ENCODE results near the gene ADARB2. TPM values are rescaled to one million over a fixed set of nuclear protein-coding genes. Genes with fewer than 3 reads are reported as not detected.

ADARB2 gene
- polyA plus RNA-seq, 3 donors = not detected

DNA sequence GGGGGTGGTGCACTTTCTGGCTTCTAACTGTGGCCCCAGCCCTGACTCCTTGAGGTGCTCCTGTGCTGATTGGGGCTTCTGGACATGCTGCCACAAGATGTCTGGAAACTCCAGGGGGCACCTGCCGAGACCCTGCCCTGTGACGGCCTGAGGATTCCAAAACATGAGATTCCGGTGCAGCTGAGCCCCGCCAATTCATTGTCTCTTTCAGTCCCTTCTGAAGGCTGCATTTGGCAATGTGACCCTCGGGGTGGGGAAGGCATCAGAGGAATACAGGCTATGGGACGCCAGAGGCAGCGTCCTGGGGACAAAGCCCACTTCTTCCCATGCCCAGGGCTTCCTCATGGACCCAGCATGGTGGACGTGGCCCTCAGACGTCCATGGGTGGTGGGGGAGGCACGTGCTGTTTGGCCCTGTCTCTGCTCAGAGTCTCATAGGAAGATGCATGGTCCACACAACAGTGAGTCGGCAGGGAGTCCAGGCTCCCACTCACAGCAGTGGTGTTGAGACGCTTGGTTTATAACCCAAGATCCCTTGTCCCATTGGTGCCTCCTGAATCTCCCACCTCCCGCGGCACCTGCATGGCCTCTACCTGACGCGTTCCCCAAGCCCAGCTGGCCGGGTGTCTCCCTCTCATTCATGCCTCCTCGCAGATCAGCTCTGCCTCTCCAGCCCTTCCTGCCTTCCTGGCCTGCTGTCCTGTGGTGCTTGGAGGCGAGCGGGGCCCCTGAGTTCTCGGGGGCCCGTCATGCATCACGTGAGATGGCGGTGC is 551.2 kb downstream of the ADARB2 start:
- Mint-ChIP-seq H3K36me3 (no peaks in the 10 kb centered on the region), H3K27ac (no peak overlapping the region), H3K9me3 (peaks cover 0 to 4% (median 0%) of the 10 kb centered on the region in 7 donors), H3K4me1 (no peaks in the 10 kb centered on the region), H3K4me3 (no peak overlapping the region), H3K27me3 (ENCODE audit: low read depth in 3 of 3) (peaks cover 0 to 4% (median 2%) of the 10 kb centered on the region in 3 donors)
- no peak overlapping the region for H2AFZ ChIP-seq (ENCODE audit: insufficient read depth, low read depth, low read length, poor library complexity, severe bottlenecking)
- no peaks in the 10 kb centered on the region for H3K27me3 ChIP-seq (ENCODE audit: control insufficient read depth in 2 of 2, insufficient read depth in 2 of 2, low read length in 2 of 2)
- DNase-seq = no peak
- no peak overlapping the region for H3K4me2 ChIP-seq (replicated peaks; ENCODE audit: extremely low read depth, low read length, poor library complexity, severe bottlenecking)
- no peak overlapping the region for H3K27ac ChIP-seq (ENCODE audit: low read depth in 1 of 2, low read length in 2 of 2)
- H3K79me2 ChIP-seq (ENCODE audit: insufficient read depth, low read length) = no peaks in the 10 kb centered on the region
- H3K4me3 ChIP-seq (replicated peaks in 1 of 3; ENCODE audit: low read depth in 2 of 3, low read length in 3 of 3) = no peak overlapping the region
- no peaks in the 10 kb centered on the region for H3K4me1 ChIP-seq (ENCODE audit: control insufficient read depth in 1 of 2, insufficient read depth in 2 of 2, low read length in 2 of 2)
- TF ChIP-seq, protein P1, sequence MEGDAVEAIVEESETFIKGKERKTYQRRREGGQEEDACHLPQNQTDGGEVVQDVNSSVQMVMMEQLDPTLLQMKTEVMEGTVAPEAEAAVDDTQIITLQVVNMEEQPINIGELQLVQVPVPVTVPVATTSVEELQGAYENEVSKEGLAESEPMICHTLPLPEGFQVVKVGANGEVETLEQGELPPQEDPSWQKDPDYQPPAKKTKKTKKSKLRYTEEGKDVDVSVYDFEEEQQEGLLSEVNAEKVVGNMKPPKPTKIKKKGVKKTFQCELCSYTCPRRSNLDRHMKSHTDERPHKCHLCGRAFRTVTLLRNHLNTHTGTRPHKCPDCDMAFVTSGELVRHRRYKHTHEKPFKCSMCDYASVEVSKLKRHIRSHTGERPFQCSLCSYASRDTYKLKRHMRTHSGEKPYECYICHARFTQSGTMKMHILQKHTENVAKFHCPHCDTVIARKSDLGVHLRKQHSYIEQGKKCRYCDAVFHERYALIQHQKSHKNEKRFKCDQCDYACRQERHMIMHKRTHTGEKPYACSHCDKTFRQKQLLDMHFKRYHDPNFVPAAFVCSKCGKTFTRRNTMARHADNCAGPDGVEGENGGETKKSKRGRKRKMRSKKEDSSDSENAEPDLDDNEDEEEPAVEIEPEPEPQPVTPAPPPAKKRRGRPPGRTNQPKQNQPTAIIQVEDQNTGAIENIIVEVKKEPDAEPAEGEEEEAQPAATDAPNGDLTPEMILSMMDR (IDR thresholded peaks at IDR 0.05) = no peak
- H3K9ac ChIP-seq (ENCODE audit: insufficient read depth, low read length, poor library complexity, severe bottlenecking) = no peak overlapping the region
- no peaks in the 10 kb centered on the region for H4K20me1 ChIP-seq (ENCODE audit: insufficient read depth, low read length)
- intact Hi-C loops (cut with micrococcal nuclease) = no loop called here
- WGBS (ENCODE audit: insufficient coverage) = 90% methylated on average over 22 of the region's 24 CpGs
- H3K9me3 ChIP-seq (replicated peaks in 1 of 2; ENCODE audit: control insufficient read depth in 1 of 2, insufficient read depth in 1 of 2, low read length in 2 of 2) = no peaks in the 10 kb centered on the region
- H3K36me3 ChIP-seq (replicated peaks in 1 of 2; ENCODE audit: control insufficient read depth in 1 of 2, insufficient read depth in 2 of 2, low read length in 2 of 2) = no peaks in the 10 kb centered on the region

DNA sequence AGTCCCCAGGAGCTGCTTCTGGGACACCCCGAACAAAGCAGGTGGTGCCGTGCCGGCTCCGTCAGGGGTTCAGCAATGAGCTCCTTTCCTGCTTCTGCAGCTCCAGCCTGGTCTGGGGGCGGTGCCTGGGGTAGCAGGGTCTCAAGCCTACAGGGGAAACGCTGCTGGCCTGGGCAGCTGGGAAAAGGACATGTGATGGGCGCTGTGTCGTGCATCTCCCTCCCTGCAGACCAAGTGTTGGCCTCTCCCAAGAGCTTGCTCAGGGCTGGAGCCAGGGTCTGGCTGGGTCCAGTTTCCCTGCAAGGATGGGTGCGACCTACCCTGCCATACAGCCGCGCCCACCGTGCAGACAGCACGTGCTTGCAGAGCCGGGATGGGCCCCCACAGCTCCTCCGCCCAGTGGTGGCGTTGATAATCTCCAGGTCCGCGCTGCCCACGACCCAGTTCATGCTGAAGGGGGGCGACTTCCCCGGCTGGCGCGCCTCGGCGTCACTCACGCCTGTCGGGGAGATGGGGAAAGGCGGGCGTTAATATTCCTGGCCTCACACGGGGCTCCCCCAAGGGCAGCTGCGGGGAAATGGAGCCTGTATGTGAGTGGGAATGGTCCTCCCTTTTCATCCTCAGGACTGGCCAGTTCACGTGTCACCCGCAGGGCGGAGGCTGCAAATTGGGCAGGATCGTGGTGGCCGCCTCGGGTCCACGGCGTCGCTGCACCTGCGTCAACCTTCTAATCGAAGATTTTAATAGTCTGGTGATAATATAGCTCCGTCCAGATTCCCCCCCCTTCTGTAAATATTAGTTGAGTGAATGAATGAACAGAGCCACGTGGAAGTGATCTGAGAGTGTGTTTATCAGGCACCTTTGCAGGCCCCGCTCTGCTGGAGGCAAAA is 552.5 kb downstream of the ADARB2 start:
- H3K36me3 Mint-ChIP-seq = no peaks in the 10 kb centered on the region
- Histone ChIP-seq H3K27ac (ENCODE audit: low read depth in 1 of 2, low read length in 2 of 2) (no peak overlapping the region), H3K27me3 (ENCODE audit: control insufficient read depth in 2 of 2, insufficient read depth in 2 of 2, low read length in 2 of 2) (no peaks in the 10 kb centered on the region), H2AFZ (ENCODE audit: insufficient read depth, low read depth, low read length, poor library complexity, severe bottlenecking) (no peak overlapping the region), H3K9me3 (replicated peaks in 1 of 2; ENCODE audit: control insufficient read depth in 1 of 2, insufficient read depth in 1 of 2, low read length in 2 of 2) (no peaks in the 10 kb centered on the region), H3K79me2 (ENCODE audit: insufficient read depth, low read length) (no peaks in the 10 kb centered on the region), H3K9ac (ENCODE audit: insufficient read depth, low read length, poor library complexity, severe bottlenecking) (no peak overlapping the region), H3K4me3 (replicated peaks in 1 of 3; ENCODE audit: low read depth in 2 of 3, low read length in 3 of 3) (no peak overlapping the region), H3K4me1 (ENCODE audit: control insufficient read depth in 1 of 2, insufficient read depth in 2 of 2, low read length in 2 of 2) (no peaks in the 10 kb centered on the region), H4K20me1 (ENCODE audit: insufficient read depth, low read length) (no peaks in the 10 kb centered on the region), H3K4me2 (replicated peaks; ENCODE audit: extremely low read depth, low read length, poor library complexity, severe bottlenecking) (no peak overlapping the region), H3K36me3 (replicated peaks in 1 of 2; ENCODE audit: control insufficient read depth in 1 of 2, insufficient read depth in 2 of 2, low read length in 2 of 2) (no peaks in the 10 kb centered on the region)
- WGBS (ENCODE audit: insufficient coverage) = 75% methylated on average over 27 of the region's 45 CpGs
- no peaks in the 10 kb centered on the region for H3K4me1 Mint-ChIP-seq
- no peak overlapping the region for H3K4me3 Mint-ChIP-seq
- DNase-seq = no peak
- intact Hi-C loops (cut with micrococcal nuclease) = no loop called here
- peaks cover 0 to 3% (median 0%) of the 10 kb centered on the region in 7 donors for H3K9me3 Mint-ChIP-seq
- H3K27ac Mint-ChIP-seq = no peak overlapping the region
- peaks cover under 1 to 2% (median 2%) of the 10 kb centered on the region in 3 donors for H3K27me3 Mint-ChIP-seq (ENCODE audit: low read depth in 3 of 3)
- TF ChIP-seq, protein P1 (IDR thresholded peaks at IDR 0.05) = no peak
